Measurements from ENCODE around the gene NOP53.
"Not testable (repeated sequence)": the region's sequence is repeated elsewhere in the genome, so short reads cannot be mapped to it uniquely, and the experiment has no call there.

The NOP53 gene

GRCh38 chr19:47754206-47755064 lies 9.1 kb downstream of the NOP53 start:
- no peak for DNase-seq (ENCODE audit: low read depth)

- DNase-seq (ENCODE audit: low read depth): no peak
These were observed 9.9 kb downstream of the NOP53 start for GRCh38 chr19:47755065-47755761.

- no peak for DNase-seq (ENCODE audit: low read depth)
These were observed 10.6 kb downstream of the NOP53 start for GRCh38 chr19:47755762-47756626.

- DNase-seq (ENCODE audit: low read depth): no peak
These were observed 11.2 kb downstream of the NOP53 start for GRCh38 chr19:47756627-47756929.

GRCh38 chr19:47756953-47757608 lies 11.7 kb downstream of the NOP53 start:
- DNase-seq (ENCODE audit: low read depth): no peak

- DNase-seq (ENCODE audit: low read depth): no peak
These were observed 12.5 kb downstream of the NOP53 start for GRCh38 chr19:47757617-47758442.

GRCh38 chr19:47758443-47758804 lies 13.1 kb downstream of the NOP53 start:
- no peak for DNase-seq (ENCODE audit: low read depth)

GRCh38 chr19:47760632-47760999 lies 15.3 kb downstream of the NOP53 start:
- DNase-seq (ENCODE audit: low read depth): no peak

- no peak for DNase-seq (ENCODE audit: low read depth)
These were observed 16.2 kb downstream of the NOP53 start for GRCh38 chr19:47761566-47761965.

GRCh38 chr19:47762151-47762550 lies 16.8 kb downstream of the NOP53 start:
- DNase-seq (ENCODE audit: low read depth): no peak

- no peak for DNase-seq (ENCODE audit: low read depth)
These were observed 17.4 kb downstream of the NOP53 start for GRCh38 chr19:47762615-47763308.

- DNase-seq (ENCODE audit: low read depth): not testable (repeated sequence)
These were observed 19.4 kb downstream of the NOP53 start for GRCh38 chr19:47764705-47765104.

- DNase-seq (ENCODE audit: low read depth): peak; percentile 39
These were observed 20.4 kb downstream of the NOP53 start for GRCh38 chr19:47765523-47766358.

- no peak for DNase-seq (ENCODE audit: low read depth)
These were observed 20.9 kb downstream of the NOP53 start for GRCh38 chr19:47766359-47766620.

GRCh38 chr19:47766670-47767069 lies 21.3 kb downstream of the NOP53 start:
- no peak for DNase-seq (ENCODE audit: low read depth)

- DNase-seq (ENCODE audit: low read depth): no peak
These were observed 22.0 kb downstream of the NOP53 start for GRCh38 chr19:47767349-47767748.

GRCh38 chr19:47768604-47769003 lies 23.3 kb downstream of the NOP53 start:
- DNase-seq (ENCODE audit: low read depth): no peak

- no peak for DNase-seq (ENCODE audit: low read depth)
These were observed 24.2 kb downstream of the NOP53 start for GRCh38 chr19:47769534-47769933.

GRCh38 chr19:47771291-47771690 lies 25.9 kb downstream of the NOP53 start:
- DNase-seq (ENCODE audit: low read depth): not testable (repeated sequence)

- DNase-seq (ENCODE audit: low read depth): no peak
These were observed 31.2 kb downstream of the NOP53 start for GRCh38 chr19:47776568-47776967.

Data from amniotic epithelial cell (primary cell).